NCI-H82 (cell line): ENCODE data around the gene H19.

Experiments
- DNase-seq: peaks from one replicate; lab custom pipeline; 2025; lab: John Stamatoyannopoulos, UW

H19 gene

DNA sequence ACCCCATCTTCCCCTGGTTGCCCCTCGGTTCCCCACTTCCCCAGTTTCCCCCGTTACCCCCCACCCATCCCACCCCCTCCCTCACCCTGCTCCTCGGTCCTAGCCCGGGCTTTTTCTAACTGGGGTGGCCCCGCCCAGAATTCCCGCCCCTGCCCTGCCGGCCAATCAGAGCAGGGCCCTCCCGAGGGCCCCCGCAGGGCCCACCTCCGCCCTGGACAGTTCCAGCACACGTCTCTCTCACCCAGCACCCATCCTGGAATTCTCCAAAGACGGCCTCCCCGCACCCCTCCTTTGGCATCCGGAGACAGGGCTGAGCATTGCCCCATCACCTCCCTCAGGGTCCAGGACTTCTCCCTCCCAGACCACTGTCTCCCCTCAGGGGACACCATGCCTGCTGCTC, at the start of gene H19:
Gene H19 (minus strand): TSS at position 88 of the 400 bp plus-strand sequence.
- DNase-seq, result no peak

DNA sequence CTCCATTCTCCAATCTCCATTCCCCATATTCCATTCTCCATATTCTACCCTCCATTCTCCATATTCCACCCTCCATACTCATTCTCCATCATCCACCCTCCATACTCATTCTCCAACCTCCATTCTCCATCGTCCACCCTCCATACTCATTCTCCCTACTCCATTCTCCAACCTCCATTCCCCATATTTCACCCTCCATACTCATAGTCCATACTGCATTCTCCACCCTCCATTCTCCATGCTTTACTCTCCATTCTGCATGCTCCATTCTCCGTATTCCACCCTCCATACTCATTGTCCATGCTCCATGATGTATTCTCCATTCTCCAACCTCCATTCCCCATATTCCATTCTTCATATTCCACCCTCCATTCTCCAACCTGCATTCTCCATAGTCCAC, 44.3 kb upstream of the H19 start:
- DNase-seq, result no peak

DNA sequence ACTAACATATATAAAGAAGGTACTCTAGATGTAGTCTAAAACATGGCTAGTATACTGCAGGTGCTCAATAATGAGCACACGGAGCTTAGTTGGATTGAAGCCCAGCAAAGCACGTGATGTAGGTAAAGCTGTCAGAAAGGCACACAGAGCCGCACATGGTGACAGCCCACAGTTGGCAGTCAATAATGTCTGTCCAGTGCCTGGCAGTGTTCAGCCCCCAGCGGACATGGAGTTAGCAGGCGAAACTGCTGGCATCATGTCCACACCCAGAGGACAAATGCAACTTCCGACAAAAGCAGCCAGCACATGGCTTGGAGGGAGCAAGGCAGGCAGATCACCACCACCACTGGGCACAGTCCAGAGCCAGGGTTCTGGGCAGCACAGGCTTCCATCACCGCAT, 43.5 kb upstream of the H19 start:
- no peak for DNase-seq

DNA sequence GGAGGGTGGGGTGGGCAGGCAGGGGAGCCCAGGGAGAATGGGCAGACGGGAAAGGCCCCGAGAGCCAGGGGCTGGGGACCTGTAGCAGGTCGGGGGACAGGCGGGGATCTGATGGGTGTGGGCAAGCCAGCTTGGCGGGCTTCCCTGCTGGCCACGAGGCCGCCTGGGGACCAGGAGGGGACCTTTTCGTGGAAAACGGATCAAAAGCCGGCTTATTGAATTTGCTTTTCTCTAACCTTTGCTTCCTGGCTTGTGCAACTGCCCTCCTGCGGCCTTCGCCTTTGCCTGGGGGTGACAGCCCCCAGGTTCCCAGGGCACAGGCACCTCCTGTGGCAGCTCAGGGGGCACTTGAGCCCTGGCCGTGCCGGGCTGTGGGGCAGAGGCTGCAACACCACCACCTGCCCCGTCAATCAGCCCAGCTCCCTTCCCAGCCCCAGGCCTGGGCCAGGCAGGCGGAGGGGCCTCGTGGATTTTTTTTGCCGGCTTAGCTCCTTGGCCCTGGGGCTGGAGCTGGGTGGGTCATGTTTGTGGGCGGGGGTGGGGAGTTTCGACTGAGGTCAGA, 41.6 kb upstream of the H19 start:
- DNase-seq, result no peak

DNA sequence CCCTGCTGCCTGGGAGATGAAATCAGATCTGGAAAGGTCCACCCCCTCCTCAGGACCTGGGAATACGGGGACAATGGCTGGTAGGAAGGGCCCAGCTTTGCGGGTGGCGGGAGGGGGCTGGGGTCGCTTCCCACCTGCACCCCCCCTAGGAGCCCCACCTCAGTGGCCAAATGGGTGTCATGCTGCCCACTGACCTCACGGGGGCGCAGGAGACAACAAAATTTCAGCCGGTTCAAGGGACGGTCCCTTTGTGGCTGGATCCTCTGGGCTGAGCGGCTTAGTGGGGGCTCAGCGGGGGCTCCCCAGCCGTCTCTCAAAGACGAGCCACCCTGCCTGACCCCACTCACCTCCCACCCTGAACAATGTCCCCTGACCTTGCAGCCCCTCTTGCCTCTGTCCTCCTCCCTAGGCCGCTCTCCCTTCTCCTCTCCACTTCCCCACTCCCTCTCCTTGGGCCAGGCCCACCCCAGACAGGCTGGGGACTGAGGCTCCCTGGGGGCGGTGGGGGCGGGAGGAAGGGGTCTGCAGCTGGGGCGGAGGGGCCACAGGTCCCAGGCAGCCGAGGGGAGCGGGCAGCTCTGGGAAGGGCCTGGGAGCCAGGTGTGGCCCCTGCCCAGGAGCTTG, 39.3 kb upstream of the H19 start:
- no peak for DNase-seq

DNA sequence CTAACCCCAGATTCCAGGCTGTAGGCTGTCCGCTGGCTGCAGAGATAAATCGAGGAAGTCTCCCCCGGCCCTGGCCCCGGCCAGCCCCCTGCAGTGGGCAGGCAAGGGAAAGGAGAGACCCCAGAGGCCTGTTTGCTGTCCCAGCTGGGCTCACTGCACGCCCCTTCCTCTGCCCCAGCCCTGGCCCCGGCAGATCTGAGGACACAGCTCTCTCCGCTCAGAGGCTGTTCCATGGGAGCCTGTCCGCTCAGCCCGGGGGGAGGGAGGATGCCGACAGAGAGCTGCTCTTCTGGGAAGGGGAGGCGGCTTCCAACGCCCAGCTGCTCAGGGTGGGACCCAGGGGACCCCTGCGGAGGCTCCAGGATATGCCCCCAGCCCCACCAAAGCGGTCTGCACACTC, 37.7 kb upstream of the H19 start:
- no peak for DNase-seq

DNA sequence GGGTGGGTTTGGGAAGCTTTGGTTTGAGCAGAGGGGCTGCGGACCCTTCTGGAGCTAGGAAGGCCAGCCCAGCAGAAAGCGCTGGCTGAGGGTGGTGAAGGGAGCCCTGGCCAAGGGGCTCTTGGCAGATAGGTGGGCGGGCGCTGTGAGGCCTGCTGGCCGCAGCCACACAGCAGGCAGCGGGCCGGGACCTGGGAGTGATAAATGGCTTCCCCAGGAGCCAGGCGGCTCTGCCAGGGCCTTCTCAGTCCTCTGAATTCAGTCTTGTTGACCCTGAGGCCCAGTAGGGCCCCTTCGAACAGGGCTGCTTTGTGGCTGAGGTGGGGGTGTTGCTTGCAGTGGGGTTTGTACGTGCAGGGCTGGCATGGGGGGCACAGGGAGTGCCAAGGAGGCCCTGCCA, 33.4 kb upstream of the H19 start:
- no peak for DNase-seq

DNA sequence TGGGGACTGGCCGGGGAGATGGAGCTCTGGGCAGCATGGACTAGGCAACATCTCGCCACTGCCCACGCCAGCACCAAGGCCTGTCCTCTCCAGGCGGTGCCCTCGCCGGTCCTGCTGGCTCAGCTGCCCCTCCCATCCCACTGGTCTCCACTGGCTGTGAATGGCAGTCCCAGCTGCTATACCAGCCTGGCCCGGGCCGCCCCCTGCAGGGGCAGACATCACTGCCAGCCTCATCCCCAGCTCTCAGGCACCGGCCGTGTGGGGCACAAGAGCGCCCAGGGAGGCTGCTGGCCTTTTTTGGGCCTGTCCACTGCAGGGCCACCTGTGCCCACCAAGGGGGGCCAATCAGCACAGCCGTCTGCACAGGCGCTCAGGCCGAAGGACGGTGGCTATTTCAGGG, 30.1 kb upstream of the H19 start:
- DNase-seq, result no peak

DNA sequence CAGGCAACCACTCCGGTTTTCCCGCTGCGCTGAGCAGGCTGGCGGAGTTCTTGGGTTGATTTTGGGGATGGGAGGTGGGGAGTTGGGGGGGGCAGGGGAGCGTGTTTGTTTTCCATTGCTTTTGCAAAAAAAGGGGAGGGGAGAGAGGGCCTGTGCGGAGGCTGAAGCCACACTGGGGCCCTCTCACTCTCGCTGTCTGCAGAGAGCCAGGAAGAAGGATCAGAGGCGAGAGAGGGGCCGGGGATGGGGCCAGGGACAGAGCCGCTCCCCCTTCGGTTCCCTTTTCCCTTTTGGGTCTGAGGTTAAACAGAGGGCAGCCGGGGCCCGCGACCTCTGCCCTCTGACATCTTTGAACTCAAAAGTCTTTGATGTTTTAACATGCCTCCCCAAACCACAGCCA, 17.4 kb upstream of the H19 start:
- no peak for DNase-seq

DNA sequence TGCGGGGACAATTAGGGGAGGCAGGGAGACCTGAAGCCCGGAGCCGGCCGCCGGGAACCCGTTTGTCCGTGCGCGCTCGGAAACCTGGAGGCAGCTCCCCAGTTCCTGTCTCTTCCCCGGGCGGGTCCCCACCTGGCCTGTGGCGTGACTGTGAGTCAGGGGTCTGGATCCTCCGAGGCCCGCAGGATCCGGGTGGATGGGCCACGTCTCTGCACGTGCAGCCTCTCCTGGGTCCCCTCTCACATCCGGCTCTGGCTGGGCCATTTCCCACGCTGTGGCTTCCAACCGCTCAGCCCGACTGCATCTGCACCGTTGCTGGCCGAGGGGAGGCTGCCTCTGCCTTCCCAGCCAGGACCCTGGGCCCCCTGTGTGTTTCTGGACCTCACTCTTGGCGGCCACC, 14.8 kb upstream of the H19 start:
- no peak for DNase-seq

DNA sequence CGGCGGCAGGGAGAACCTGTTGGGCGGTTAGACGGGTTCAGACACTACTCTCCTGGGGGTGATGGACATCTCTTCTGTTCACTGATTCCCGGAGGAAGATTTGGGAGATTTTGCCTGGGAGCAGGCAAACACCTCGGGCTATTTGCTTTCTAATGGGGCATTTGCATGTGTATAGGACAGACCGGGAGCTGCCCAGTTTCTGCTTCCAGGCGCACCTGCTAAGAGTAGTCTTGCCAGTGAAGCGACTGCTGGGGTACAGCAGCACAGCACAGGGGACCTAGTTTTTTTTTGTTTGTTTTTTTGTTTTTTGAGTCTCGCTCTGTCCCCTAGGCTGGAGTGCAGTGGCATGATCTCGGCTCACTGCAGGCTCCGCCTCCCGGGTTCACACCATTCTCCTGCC, 6.8 kb upstream of the H19 start:
- no peak for DNase-seq

DNA sequence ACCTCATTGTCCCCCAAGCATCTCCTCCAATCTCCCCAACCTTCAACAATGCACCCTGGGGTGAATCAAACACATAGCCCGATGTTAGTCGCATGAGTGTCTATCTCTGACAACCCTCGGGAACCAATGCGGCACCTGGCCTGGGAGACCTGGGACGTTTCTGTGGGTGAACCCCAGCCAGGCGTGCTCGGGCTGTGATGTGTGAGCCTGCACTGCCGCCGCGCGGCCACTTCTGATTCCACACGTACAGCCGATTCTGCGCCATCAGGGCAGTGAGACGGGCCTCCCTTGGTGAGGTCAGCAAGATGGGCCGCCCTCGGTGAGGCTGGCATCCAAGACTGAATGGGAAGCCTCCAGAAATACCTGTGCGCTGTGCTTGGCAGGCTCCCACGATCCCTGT, 5.2 kb upstream of the H19 start:
- DNase-seq, result no peak

DNA sequence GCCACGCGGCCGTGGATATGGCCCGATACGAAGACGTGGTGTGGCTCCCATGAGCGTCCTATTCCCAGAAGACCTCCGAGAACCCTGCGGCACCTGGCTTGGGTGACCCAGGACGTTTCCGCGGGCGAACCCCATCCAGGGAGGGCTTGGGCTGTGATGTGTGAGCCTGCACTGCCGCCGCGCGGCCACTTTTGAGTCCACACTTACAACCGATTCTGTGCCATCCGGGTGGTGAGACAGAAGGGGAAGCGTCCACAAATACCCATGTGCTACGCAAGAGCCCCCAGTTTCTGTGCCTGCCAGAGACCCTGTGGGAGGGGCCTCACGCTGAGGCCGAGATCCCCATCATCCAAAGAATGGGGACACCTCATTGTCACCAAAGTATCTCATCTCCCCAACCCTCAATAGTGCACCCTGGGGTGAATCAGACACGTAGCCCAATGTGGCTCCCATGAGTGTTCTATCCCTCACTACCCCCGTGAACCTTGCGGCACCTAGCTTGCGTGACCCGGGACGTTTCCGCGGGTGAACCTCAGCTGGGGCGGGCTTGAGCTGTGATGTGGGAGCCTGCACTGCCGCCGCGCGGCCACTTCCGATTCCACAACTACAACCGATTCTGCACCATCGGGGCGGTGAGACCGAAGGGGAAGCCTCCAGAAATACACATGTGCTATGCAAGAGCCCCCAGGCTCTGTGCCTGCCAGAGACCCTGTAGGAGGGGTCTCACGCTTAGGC, 4.6 kb upstream of the H19 start:
- no peak for DNase-seq

DNA sequence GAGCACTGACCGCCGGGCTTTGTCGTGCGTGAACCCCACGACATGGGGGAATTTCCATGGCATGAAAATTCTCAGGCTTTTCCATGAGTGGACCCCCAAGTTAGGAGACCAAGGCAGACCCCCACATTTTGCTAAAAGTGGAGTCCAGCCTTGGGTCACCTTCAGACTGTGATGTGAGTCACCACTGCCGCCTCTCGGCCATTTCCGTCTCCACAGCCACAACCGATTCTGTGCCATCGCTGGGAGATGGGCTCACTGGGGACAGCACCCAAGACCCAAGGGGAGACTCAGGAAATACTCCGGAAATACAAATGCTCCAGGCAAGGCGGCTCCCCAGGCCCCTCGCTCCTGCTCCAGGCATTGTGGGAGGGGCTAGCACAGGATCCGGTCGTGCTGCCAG, 1.2 kb upstream of the H19 start:
- no peak for DNase-seq

DNA sequence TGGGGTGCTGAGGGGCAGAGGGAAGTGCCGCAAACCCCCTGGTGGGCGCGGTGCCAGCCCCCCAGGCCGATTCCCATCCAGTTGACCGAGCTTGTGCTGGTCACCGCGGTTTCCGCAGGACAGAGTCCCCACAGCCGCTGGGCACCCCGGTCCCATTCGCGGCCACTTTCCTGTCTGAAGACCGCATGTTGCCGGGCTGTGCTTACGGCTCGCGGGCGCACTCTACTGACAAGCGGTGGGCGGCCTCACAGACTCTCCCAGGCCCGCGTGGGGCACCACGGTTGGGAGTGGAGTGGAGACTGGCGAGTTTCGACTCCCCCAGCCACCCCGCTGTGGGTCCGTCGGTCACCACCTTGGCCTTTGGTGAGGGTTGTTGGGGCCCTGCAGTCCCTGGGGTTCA, 648 bp upstream of the H19 start:
- no peak for DNase-seq

DNA sequence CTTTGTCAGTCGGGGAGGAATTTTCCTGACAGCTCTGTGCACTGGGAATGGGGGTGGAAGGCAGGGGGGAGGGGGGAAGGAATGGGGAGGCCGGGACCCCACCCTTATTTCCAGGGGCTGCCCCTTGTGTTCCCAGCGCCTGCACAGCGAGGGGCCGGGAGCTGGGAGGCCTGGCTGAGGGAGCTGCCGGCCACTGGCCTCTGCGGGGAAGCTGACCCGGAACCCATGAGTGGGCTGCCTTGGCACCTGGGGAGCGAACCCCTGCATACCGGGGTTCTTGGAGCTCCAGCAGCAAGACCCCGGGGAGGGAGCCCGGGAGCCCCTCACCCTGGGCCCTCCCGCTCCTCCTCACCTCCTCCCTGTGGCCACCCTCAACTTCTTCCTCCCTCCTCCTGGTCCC, 3.5 kb downstream of the H19 start:
- no peak for DNase-seq

DNA sequence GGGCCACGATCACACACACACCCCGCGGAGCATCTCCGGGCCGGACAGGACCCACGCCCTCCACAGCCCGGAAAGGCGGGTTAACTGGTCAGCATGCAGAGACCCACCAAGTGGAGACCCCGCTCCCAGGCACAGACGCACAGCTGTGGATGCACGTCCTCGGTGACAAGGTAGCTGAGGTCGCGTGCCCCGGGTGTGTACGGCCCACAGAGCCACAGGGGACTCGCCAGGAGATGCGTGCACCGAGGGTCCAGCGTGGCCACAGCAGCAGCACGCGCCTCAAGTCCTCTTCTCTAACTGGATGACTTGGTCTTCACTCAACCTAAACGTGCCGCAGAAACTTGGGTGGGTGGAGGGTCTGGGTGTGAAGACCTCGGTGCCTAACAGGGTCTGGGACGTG, 5.5 kb downstream of the H19 start:
- no peak for DNase-seq

DNA sequence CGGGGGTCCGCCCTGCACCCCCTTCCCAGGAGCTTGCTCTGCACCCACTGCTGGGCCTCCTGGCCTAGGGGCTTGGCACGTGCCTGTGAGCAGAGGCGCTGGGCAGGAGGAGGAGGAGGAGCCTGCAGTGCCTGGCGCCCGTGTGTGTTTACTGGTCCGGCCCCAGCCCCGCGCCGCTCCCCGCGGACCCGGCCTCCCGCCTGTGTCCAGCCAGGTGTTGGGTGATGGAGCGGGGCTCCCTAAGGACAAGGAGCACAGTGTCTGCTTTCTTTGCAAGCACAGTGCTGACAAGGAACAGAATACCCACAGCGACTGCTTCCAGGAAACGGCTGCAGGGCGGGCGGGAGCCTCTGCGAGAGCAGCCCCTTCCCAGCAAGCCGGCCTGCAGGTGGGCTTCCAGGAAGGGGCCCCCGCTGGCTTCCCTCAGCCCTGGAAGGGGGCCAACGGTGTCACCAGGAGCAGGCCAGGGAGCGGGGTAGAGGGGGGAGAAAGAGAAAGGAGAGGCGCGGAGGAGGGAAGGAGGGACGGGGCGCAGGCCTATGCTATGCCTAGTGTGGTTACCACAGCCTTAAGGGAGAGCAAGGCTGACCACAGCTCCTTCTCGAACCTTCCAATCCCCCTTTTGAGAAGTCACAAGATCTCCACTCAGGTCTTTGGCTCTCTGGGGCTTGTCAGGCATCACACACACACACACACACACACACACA, 6.6 kb downstream of the H19 start:
- no peak for DNase-seq

DNA sequence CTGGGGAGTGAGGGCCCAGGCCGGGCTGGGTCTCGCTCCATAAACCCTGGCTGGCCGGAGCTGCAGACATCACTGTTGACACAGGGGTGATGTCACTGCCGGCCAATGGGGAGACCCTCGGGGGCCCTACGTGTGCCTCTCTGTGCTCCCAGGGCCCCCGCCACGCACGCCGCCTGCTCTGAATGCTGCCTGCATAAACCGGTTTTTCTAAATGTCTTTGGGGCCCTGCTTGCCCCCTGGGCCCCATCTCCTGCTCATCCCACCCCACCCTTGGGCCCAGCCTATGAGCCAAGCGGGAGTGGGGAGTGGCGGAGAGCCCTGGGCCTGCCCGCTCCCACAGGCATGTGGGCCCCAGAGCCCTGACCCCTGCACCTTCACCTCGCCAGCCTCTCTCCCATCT, 7.7 kb downstream of the H19 start:
- DNase-seq, result no peak

DNA sequence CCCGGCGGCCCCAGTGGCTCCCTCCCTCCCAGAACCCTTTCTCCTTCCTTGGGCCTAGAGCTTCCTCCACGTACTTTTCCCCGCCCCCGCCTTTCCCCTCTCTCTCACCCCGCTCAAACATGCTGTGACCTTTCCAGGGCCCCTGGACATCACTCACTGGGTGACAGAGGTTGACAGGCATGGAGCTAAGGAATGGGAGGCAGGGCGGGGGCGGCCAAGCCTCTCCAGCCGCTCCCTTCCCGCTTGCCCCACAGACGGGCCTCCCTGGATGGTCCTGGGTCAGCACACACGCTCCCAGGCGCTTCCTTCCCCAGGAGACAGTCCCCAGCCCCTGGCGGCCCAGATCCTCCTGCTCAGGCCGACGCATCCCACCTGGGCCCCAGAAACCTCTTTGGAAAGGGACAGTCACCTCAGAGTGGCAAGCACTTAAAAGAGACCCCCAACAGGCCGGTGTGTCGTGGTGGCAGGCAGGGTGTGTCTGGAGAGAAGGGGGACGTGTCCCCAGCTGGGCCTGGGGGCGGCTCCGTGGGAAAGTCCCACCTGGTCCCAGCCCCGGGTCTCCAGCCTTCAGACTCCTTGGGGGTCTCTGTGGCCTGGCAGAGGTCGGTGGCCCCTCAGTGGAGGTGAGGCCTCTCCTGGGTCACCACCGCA, 8.8 kb downstream of the H19 start:
- DNase-seq, result no peak

DNA sequence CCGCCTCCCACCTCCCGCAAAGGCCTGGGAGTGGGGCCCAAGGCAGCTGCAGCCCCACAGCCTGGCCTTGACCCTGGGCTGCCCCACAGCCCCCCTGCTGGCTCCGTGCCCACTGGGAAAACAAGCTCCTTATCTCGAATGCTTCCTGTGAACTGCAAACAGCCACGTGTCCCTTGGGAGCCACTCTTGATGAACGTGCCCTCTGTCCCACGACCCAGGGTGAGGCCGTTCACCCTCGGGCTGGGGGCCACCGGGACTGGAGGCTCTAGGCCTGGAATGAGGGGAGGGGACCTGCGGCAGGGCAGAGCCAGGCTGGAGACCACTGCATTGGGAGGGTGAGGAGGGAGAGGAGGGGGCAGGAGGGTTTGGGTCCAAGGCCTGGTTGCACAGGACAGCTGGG, 9.5 kb downstream of the H19 start:
- DNase-seq, result no peak

DNA sequence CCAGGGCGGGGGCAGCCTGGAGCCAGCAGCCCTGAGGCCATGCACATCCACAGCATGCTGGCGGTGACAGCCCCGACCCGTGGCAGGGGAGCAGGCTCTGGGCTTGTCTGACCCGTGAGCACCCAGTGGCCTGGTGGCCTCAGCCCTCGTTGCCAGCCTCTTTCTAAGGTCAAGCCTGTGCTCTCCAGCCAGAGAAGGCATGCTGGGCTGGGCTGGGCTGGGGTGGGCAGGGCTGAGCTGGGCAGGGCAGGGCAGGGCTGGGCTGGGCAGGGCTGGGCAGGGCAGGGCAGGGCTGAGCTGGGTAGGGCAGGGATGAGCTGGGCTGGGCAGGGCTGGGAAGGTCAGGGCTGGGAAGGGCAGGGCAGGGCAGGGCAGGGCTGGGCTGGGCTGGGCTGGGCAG, 10.6 kb downstream of the H19 start:
- no peak for DNase-seq

DNA sequence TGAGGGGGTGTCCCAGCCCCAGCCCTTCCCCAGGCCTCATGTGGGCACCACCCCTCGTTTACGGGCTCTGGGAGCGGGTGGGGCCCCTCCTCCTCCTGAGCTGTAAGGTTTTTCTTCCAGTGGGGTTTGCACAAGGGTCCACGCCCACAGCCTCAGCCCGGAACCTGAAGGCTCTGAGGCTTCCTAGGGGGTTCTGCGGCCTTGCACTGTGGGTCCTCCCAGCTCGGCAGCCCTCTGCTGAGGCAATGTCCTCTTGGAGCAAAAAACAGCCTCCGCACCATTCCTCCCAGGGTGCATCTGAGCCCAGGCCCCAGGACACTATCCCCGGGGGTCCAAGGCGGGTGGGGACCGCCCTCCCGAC, 14.1 kb downstream of the H19 start:
- no peak for DNase-seq
